Smooth muscle cell (in vitro differentiated cells): ENCODE data around the gene CEND1. TPM values are rescaled to one million over a fixed set of nuclear protein-coding genes. Genes with fewer than 3 reads are reported as not detected.

Experiments used
- DNase-seq: peaks from one replicate; lab custom pipeline; 2025; ENCODE audit not compliant: unreplicated experiment; lab: John Stamatoyannopoulos, UW
- H2AFZ ChIP-seq: fragments of 200-600 bp; sonication (generic); 2 replicates; pipeline ENCODE4 v1.6.0; 2016; ENCODE audit warnings: antibody characterized with exemption, low read depth, mild to moderate bottlenecking
- H3F3A ChIP-seq: fragments of 200-600 bp; sonication (generic); 2 replicates; pipeline ENCODE4 v1.6.0; 2017; ENCODE audit warnings: antibody characterized with exemption, low read depth
- H3K27ac ChIP-seq: fragments of 200-600 bp; sonication (generic); 2 replicates; pipeline ENCODE4 v1.5.1; 2016; ENCODE audit warnings: low read depth, mild to moderate bottlenecking
- H3K27me3 ChIP-seq: fragments of 200-600 bp; sonication (generic); 2 replicates; pipeline ENCODE4 v1.6.1; 2016; ENCODE audit warnings: low read depth, mild to moderate bottlenecking
- H3K36me3 ChIP-seq: fragments of 200-600 bp; sonication (generic); 2 replicates; pipeline ENCODE4 v1.5.1; 2016; ENCODE audit warnings: low read depth
- H3K4me1 ChIP-seq: fragments of 200-600 bp; sonication (generic); 2 replicates; pipeline ENCODE4 v1.5.1; 2016; ENCODE audit warnings: low read depth
- H3K4me2 ChIP-seq: fragments of 200-600 bp; sonication (generic); 2 replicates; pipeline ENCODE4 v1.6.0; 2016; ENCODE audit warnings: mild to moderate bottlenecking
- H3K4me3 ChIP-seq: fragments of 200-600 bp; sonication (generic); 2 replicates; pipeline ENCODE4 v1.5.1; 2016; ENCODE audit warnings: mild to moderate bottlenecking
- H3K79me2 ChIP-seq: fragments of 200-600 bp; sonication (generic); 2 replicates; pipeline ENCODE4 v1.6.0; 2016; ENCODE audit warnings: low read depth, mild to moderate bottlenecking
- H3K9ac ChIP-seq: fragments of 200-600 bp; sonication (generic); 2 replicates; pipeline ENCODE4 v1.6.0; 2016; ENCODE audit warnings: low read depth
- H3K9me3 ChIP-seq: fragments of 200-600 bp; sonication (generic); replicated peaks from 2 replicates; pipeline ENCODE4 v1.5.1; 2016; ENCODE audit warnings: low read depth
- H4K20me1 ChIP-seq: fragments of 200-600 bp; sonication (generic); 2 replicates; pipeline ENCODE4 v1.6.0; 2016; ENCODE audit warnings: low read depth
- CTCF ChIP-seq: fragments of 200-600 bp; sonication (generic); IDR thresholded peaks from 2 replicates; pipeline ENCODE4 v1.5.1; 2017; ENCODE audit warnings: borderline replicate concordance, mild to moderate bottlenecking, antibody characterized with exemption; ENCODE audit not compliant: insufficient read depth, poor library complexity, severe bottlenecking
- WGBS: methylation state at CpG from one replicate; pipeline ENCODE4 v1.1.7; 2016; ENCODE audit warnings: low lambda C conversion rate; 5-methylcytosine and 5-hydroxymethylcytosine counted together
- polyA plus RNA-seq: library from polyadenylated mRNA; unstranded; fragments of >200 nt; fragmentation: Nextera tagmentation; extraction: Ambion mirVana; gene quantifications from 2 replicates; pipeline ENCODE4 v1.2.1, GENCODE V29; 2016
- total RNA-seq: library from RNA; depleted of rRNA; stranded (reverse); fragments of >200 nt; gene quantifications from 2 replicates; pipeline ENCODE4 v1.2.3, GENCODE V29; 2014

Gene CEND1
- total and polyA plus RNA-seq, 2 experiments from 2014 or later: 0.13 TPM; not detected in 1

- Histone ChIP-seq H3F3A (peaks cover under 1% of the 10 kb centered on the region), H3K79me2 (peaks cover 13% of the 10 kb centered on the region), H3K9me3 (no peaks in the 10 kb centered on the region), H3K27me3 (peaks cover 45% of the 10 kb centered on the region), H3K36me3 (no peaks in the 10 kb centered on the region), H3K9ac (no peak overlapping the region), H3K4me1 (peaks cover 20% of the 10 kb centered on the region), H2AFZ (no peak overlapping the region), H3K4me2 (no peak overlapping the region), H3K4me3 (no peak overlapping the region), H4K20me1 (peaks cover 49% of the 10 kb centered on the region), H3K27ac (no peak overlapping the region)
- WGBS: 97% methylated on average over 45 of the region's 59 CpGs
- no peak for TF ChIP-seq CTCF
- DNase-seq: no peak
These were observed 34.5 kb upstream of the CEND1 start for GRCh38 chr11:824292-824880.

- no peaks in the 10 kb centered on the region for H3F3A ChIP-seq
- 94% methylated on average over 25 of the region's 53 CpGs for WGBS
- H4K20me1 ChIP-seq: peaks cover 42% of the 10 kb centered on the region
- no peaks in the 10 kb centered on the region for H3K36me3 ChIP-seq
- no peak for DNase-seq
- peaks cover 13% of the 10 kb centered on the region for H3K79me2 ChIP-seq
- H3K4me2 ChIP-seq: no peak overlapping the region
- H3K27me3 ChIP-seq: peaks cover 38% of the 10 kb centered on the region
- no peak overlapping the region for H3K9ac ChIP-seq
- no peak for TF ChIP-seq CTCF
- H3K4me1 ChIP-seq: peaks cover 16% of the 10 kb centered on the region
- H3K4me3 ChIP-seq: no peak overlapping the region
- no peak overlapping the region for H2AFZ ChIP-seq
- no peak overlapping the region for H3K27ac ChIP-seq
- no peaks in the 10 kb centered on the region for H3K9me3 ChIP-seq
These were observed 33.8 kb upstream of the CEND1 start for GRCh38 chr11:823441-824291.

GRCh38 chr11:821512-822371 is 31.9 kb upstream of the CEND1 start:
- Histone ChIP-seq H3K27me3 (peaks cover 19% of the 10 kb centered on the region), H3K27ac (no peak overlapping the region), H3K36me3 (no peaks in the 10 kb centered on the region), H3K4me2 (no peak overlapping the region), H3K9ac (no peak overlapping the region), H3K4me1 (peaks cover 10% of the 10 kb centered on the region), H2AFZ (no peak overlapping the region), H3K9me3 (no peaks in the 10 kb centered on the region), H3F3A (no peaks in the 10 kb centered on the region), H4K20me1 (peaks cover 37% of the 10 kb centered on the region), H3K4me3 (no peak overlapping the region), H3K79me2 (peaks cover 13% of the 10 kb centered on the region)
- WGBS: 97% methylated on average over 18 of the region's 22 CpGs
- DNase-seq: no peak
- no peak for TF ChIP-seq CTCF
